ENCODE results near the gene EIF4G1. TPM values are rescaled to one million over a fixed set of nuclear protein-coding genes. Genes with fewer than 3 reads are reported as not detected.
A peak's percentile ranks its signal among the peaks of the same experiment; 100 is the strongest.

Gene EIF4G1
- total and polyA plus RNA-seq, 2 experiments from 2014 or later: 204 to 254 TPM

DNA sequence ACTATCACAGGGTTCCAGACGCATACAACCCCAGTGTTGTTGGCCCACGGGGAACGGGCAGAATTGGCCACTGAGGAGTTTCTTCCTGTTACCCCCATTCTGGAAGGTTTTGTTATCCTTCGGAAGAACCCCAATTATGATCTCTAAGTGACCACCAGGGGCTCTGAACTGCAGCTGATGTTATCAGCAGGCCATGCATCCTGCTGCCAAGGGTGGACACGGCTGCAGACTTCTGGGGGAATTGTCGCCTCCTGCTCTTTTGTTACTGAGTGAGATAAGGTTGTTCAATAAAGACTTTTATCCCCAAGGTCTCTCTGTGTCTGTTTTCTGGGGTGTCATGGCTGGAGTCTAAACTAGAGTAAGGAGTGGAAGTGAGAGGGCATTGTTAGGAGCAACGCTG, 5.7 kb upstream of the EIF4G1 start:
- Histone ChIP-seq H3K36me3 (replicated peaks; ENCODE audit: insufficient read depth, low read depth) (no peaks in the 10 kb centered on the region), H3K4me1 (ENCODE audit: insufficient read depth) (no peaks in the 10 kb centered on the region), H2AFZ (no peak overlapping the region), H3K27ac (no peak overlapping the region), H3K27me3 (no peaks in the 10 kb centered on the region), H4K20me1 (ENCODE audit: insufficient read depth, poor library complexity, severe bottlenecking) (no peaks in the 10 kb centered on the region), H3K4me3 (no peak overlapping the region), H3K4me2 (no peak overlapping the region), H3K9me3 (ENCODE audit: low read depth) (no peaks in the 10 kb centered on the region), H3K9me2 (replicated peaks; ENCODE audit: insufficient read depth) (no peaks in the 10 kb centered on the region), H3K79me2 (no peaks in the 10 kb centered on the region)
- DNase-seq (ENCODE audit: low spot score): no peak
- TF ChIP-seq EZH2 (IDR thresholded peaks at IDR 0.05; ENCODE audit: borderline replicate concordance) (no peak), EZH2phosphoT487 (IDR thresholded peaks at IDR 0.05; ENCODE audit: low read depth, severe bottlenecking, unreplicated experiment) (no peak)
- TF ChIP-seq, protein P1, sequence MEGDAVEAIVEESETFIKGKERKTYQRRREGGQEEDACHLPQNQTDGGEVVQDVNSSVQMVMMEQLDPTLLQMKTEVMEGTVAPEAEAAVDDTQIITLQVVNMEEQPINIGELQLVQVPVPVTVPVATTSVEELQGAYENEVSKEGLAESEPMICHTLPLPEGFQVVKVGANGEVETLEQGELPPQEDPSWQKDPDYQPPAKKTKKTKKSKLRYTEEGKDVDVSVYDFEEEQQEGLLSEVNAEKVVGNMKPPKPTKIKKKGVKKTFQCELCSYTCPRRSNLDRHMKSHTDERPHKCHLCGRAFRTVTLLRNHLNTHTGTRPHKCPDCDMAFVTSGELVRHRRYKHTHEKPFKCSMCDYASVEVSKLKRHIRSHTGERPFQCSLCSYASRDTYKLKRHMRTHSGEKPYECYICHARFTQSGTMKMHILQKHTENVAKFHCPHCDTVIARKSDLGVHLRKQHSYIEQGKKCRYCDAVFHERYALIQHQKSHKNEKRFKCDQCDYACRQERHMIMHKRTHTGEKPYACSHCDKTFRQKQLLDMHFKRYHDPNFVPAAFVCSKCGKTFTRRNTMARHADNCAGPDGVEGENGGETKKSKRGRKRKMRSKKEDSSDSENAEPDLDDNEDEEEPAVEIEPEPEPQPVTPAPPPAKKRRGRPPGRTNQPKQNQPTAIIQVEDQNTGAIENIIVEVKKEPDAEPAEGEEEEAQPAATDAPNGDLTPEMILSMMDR (IDR thresholded peaks at IDR 0.05; ENCODE audit: poor library complexity): no peak
- 80% methylated on average over 7 of the region's 7 CpGs for WGBS (ENCODE audit: low lambda C conversion rate, missing lambda C conversion rate)

DNA sequence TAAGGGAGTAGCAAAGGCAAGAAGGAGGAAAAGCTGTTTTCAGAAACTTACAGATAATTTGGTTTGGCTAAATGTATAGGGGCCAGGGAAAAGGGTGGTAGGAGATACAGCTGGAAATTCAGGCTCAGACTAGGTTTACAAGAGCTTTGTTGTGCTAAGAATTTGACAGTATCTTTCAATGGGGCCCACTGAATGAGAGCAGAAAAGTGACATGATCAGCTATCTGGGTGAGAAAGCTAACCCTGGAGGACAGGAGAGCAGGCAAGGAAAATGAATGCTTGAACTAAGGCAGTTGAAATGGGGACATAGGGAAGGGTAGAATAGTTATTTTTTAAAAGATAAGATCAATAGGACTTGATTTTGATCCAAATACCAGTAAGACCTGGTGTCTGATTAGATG, 2.8 kb upstream of the EIF4G1 start:
- H3K36me3 ChIP-seq (replicated peaks; ENCODE audit: insufficient read depth, low read depth): no peaks in the 10 kb centered on the region
- DNase-seq (ENCODE audit: low spot score): no peak
- no peak overlapping the region for H3K4me2 ChIP-seq
- peaks cover 3% of the 10 kb centered on the region for H3K4me1 ChIP-seq (ENCODE audit: insufficient read depth)
- no peaks in the 10 kb centered on the region for H3K9me3 ChIP-seq (ENCODE audit: low read depth)
- TF ChIP-seq, protein P1 (IDR thresholded peaks at IDR 0.05; ENCODE audit: poor library complexity): no peak
- TF ChIP-seq EZH2phosphoT487 (IDR thresholded peaks at IDR 0.05; ENCODE audit: low read depth, severe bottlenecking, unreplicated experiment) (no peak), EZH2 (IDR thresholded peaks at IDR 0.05; ENCODE audit: borderline replicate concordance) (no peak)
- no peak overlapping the region for H3K27ac ChIP-seq
- H3K4me3 ChIP-seq: no peak overlapping the region
- no peaks in the 10 kb centered on the region for H3K27me3 ChIP-seq
- H2AFZ ChIP-seq: no peak overlapping the region
- H3K79me2 ChIP-seq: peaks cover 19% of the 10 kb centered on the region
- no peaks in the 10 kb centered on the region for H3K9me2 ChIP-seq (replicated peaks; ENCODE audit: insufficient read depth)
- H4K20me1 ChIP-seq (ENCODE audit: insufficient read depth, poor library complexity, severe bottlenecking): peaks cover 14% of the 10 kb centered on the region

DNA sequence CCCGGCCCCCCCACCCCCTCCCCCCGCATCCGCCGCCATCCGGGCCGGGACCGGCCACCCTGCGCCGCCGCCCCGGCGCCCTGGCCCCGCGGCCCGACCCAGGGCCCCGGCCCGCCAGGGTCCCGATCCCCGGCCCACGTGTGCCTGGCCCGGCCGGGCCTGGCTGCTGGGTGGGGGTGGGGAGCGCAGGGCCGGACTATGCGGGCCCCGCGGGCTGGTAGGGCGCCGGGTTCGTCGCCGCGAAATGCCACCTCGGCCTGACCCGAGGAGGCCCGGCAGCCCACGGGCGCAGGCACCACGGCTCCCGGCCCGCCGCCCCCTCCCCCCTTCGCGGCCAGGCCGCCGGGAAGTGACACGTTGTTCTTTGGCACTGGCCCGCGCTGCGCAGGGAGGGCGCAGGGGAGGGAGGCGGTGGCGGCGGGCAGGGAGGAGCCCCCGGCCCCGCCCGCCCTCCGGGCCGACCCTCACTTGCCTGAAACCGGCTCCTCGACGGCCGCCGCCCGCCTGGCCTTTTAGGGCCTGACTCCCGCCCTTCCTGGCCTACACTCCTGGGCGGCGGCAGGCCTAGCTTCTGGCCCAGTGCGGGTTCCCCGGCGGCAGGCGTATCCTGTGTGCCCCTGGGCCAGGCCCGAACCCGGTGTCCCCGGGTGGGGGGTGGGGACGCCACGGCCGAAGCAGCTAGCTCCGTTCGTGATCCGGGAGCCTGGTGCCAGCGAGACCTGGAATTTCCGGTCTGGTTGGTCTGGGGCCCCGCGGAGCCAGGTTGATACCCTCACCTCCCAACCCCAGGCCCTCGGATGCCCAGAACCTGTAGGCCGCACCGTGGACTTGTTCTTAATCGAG, 515 bp downstream of the EIF4G1 start:
- peak overlapping the region; percentile 98 for H3K27ac ChIP-seq
- peak overlapping the region; percentile 6 for H2AFZ ChIP-seq
- peaks cover 28% of the 10 kb centered on the region for H3K4me1 ChIP-seq (ENCODE audit: insufficient read depth)
- WGBS (ENCODE audit: low lambda C conversion rate, missing lambda C conversion rate): 0% methylated on average over 9 of the region's 89 CpGs
- DNase-seq (ENCODE audit: low spot score): peak; percentile 90
- peak overlapping the region; percentile 98 for H3K4me2 ChIP-seq
- H3K79me2 ChIP-seq: peaks cover 52% of the 10 kb centered on the region
- peaks cover 47% of the 10 kb centered on the region for H4K20me1 ChIP-seq (ENCODE audit: insufficient read depth, poor library complexity, severe bottlenecking)
- H3K27me3 ChIP-seq: no peaks in the 10 kb centered on the region
- peak overlapping the region; percentile 98 for H3K4me3 ChIP-seq
- TF ChIP-seq EZH2phosphoT487 (IDR thresholded peaks at IDR 0.05; ENCODE audit: low read depth, severe bottlenecking, unreplicated experiment): no peak
- no peak for TF ChIP-seq EZH2 (IDR thresholded peaks at IDR 0.05; ENCODE audit: borderline replicate concordance)
- TF ChIP-seq, protein P1 (IDR thresholded peaks at IDR 0.05; ENCODE audit: poor library complexity): no peak
- H3K9me2 ChIP-seq (replicated peaks; ENCODE audit: insufficient read depth): no peaks in the 10 kb centered on the region
- no peaks in the 10 kb centered on the region for H3K9me3 ChIP-seq (ENCODE audit: low read depth)
- H3K36me3 ChIP-seq (replicated peaks; ENCODE audit: insufficient read depth, low read depth): no peaks in the 10 kb centered on the region

Data from hepatocyte (in vitro differentiated cells).